Erythroblast (primary cell): ENCODE results near the gene TMPRSS7.
"Not testable (repeated sequence)": the region's sequence is repeated elsewhere in the genome, so short reads cannot be mapped to it uniquely, and the experiment has no call there.

Experiments
- GATA1 ChIP-seq: IDR thresholded peaks from 2 replicates; pipeline ENCODE4 v1.6.1; 2011; ENCODE audit warnings: low read depth, mild to moderate bottlenecking, control low read depth, low read length, moderate library complexity
- POLR2A ChIP-seq: IDR thresholded peaks from 2 replicates; pipeline ENCODE4 v1.6.1; 2011; ENCODE audit warnings: mild to moderate bottlenecking, low read length

- not testable (repeated sequence) for TF ChIP-seq POLR2A, GATA1
Measured at GRCh38 chr3:112072387-112073060, 38.0 kb downstream of the TMPRSS7 start.
